Measurements from ENCODE around the gene ST7L.
"Not testable (repeated sequence)": the region's sequence is repeated elsewhere in the genome, so short reads cannot be mapped to it uniquely, and the experiment has no call there.

DNA sequence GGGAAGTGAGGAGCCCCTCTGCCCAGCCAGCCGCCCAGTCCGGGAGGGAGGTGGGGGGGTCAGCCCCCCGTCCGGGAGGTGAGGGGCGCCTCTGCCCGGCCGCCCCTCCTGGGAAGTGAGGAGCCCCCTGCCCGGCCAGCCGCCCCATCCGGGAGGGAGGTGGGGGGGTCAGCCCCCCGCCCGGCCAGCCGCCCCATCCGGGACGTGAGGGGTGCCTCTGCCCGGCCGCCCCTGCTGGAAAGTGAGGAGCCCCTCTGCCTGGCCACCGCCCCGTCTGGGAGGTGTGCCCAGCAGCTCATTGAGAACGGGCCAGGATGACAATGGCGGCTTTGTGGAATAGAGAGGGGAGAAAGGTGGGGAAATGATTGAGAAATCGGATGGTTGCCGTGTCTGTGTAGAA lies 21.5 kb upstream of the ST7L start:
- TF ChIP-seq, protein P1, sequence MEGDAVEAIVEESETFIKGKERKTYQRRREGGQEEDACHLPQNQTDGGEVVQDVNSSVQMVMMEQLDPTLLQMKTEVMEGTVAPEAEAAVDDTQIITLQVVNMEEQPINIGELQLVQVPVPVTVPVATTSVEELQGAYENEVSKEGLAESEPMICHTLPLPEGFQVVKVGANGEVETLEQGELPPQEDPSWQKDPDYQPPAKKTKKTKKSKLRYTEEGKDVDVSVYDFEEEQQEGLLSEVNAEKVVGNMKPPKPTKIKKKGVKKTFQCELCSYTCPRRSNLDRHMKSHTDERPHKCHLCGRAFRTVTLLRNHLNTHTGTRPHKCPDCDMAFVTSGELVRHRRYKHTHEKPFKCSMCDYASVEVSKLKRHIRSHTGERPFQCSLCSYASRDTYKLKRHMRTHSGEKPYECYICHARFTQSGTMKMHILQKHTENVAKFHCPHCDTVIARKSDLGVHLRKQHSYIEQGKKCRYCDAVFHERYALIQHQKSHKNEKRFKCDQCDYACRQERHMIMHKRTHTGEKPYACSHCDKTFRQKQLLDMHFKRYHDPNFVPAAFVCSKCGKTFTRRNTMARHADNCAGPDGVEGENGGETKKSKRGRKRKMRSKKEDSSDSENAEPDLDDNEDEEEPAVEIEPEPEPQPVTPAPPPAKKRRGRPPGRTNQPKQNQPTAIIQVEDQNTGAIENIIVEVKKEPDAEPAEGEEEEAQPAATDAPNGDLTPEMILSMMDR (conservative IDR thresholded peaks at IDR 0.05; ENCODE audit: low read depth, low read length) = not testable (repeated sequence)
- TF ChIP-seq CEBPB (IDR thresholded peaks at IDR 0.05; ENCODE audit: low read depth, low read length); POLR2A (IDR thresholded peaks at IDR 0.05; ENCODE audit: low read depth, low read length); MAFK (IDR thresholded peaks at IDR 0.05; ENCODE audit: low read depth, low read length); FOS (IDR thresholded peaks at IDR 0.05; ENCODE audit: low read depth, low read length); RAD21 (IDR thresholded peaks at IDR 0.05; ENCODE audit: low read length); RFX5 (IDR thresholded peaks at IDR 0.05; ENCODE audit: low read depth, low read length); CHD1 (IDR thresholded peaks at IDR 0.05; ENCODE audit: low read depth, low read length); BHLHE40 (IDR thresholded peaks at IDR 0.05; ENCODE audit: low read depth, low read length); RCOR1 (IDR thresholded peaks at IDR 0.05; ENCODE audit: insufficient replicate concordance, low read length); MAZ (IDR thresholded peaks at IDR 0.05; ENCODE audit: borderline replicate concordance, low read depth, low read length): not testable (repeated sequence)
- TF ChIP-seq, protein P2, sequence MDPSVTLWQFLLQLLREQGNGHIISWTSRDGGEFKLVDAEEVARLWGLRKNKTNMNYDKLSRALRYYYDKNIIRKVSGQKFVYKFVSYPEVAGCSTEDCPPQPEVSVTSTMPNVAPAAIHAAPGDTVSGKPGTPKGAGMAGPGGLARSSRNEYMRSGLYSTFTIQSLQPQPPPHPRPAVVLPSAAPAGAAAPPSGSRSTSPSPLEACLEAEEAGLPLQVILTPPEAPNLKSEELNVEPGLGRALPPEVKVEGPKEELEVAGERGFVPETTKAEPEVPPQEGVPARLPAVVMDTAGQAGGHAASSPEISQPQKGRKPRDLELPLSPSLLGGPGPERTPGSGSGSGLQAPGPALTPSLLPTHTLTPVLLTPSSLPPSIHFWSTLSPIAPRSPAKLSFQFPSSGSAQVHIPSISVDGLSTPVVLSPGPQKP (IDR thresholded peaks at IDR 0.05; ENCODE audit: borderline replicate concordance, low read depth, low read length) = not testable (repeated sequence)

Measured in IMR-90 (cell line).